Suppressor macrophage (primary cell): Measurements from ENCODE around the gene SYTL5.

Experiments used
- DNase-seq, 4 experiments: peaks; one replicate each; pipeline ENCODE4 v3.0.0-alpha.2; 2020 to 2022

Gene SYTL5

GRCh38 chrX:38028300-38028699, 21.9 kb downstream of the SYTL5 start:
- DNase-seq: no peak

- DNase-seq: no peak
Measured at GRCh38 chrX:38036466-38036865, 30.1 kb downstream of the SYTL5 start.

DNA sequence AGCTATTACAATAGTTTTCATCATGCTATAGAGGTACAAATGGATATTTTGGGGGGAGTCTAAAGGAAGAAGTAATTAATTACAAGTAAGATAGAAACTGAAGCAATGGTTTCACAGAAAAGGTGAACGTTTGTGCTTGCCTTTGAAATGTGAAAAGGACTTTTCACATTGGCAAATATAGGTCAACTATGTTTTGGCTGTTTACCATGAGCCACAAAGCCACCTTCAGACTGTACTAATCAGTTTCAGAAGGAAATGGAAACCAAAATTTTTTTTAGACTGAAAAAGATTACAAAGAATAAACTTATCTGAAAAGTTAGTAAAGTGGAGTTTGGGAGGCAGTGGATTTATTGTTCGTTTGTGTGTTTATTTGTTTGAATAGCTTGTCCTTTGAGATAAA, 32.1 kb downstream of the SYTL5 start:
- DNase-seq: no peak

- DNase-seq: no peak
Measured at GRCh38 chrX:38041237-38041636, 34.9 kb downstream of the SYTL5 start.

- no peak for DNase-seq
Measured at GRCh38 chrX:38044701-38045100, 38.3 kb downstream of the SYTL5 start.

GRCh38 chrX:38045538-38046096, 39.3 kb downstream of the SYTL5 start:
- DNase-seq: no peak

- no peak for DNase-seq
Measured at GRCh38 chrX:38048886-38049285, 42.5 kb downstream of the SYTL5 start.

- DNase-seq: no peak
Measured at GRCh38 chrX:38050806-38051205, 44.5 kb downstream of the SYTL5 start.

DNA sequence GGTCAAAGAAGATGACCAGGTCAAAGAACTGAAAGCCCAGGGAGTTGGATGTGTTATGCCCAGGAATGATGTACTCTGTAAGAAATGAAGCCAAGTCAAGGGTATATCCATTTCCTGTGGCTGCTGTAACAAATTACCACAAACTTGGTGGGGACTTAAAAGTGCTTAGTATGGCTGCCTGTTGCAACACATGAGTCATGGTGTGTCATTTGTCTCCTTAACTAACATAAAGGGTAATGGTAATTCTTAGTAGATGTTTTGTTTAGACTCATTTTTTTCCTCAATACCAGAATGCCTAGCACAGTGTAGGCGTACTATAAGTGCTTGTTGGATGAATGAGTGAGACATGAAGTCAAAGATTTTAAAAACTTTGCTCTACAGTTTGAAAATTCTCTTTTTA, 45.7 kb downstream of the SYTL5 start:
- DNase-seq: peak; percentile 13 to 39 (median 32)

GRCh38 chrX:38055170-38055847, 49.0 kb downstream of the SYTL5 start:
- DNase-seq: no peak

DNA sequence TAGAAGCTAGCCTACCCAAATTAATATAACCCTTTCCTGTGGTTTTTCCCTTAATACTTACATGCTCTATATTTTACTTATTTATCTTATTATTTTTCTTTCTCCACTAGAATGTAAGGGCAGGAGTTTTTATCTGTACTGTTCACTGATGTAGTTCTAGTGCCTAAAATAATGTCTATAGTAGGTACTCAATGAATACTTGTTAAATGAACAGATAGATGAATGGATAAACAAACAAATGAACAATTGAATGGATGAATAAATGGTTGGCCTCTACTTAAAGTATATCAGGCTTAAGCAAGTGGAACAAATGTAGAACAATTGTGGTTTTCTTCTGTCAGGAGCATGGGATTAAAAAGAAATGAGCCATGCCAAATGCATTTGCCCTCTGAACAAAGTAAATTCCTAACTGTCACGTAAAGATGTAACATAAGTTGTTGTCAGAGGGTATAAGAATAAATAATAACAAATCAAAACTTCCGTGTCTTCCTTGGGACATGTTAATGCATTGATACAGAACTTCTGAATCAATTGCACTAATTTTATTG, 54.1 kb downstream of the SYTL5 start:
- no peak for DNase-seq

DNA sequence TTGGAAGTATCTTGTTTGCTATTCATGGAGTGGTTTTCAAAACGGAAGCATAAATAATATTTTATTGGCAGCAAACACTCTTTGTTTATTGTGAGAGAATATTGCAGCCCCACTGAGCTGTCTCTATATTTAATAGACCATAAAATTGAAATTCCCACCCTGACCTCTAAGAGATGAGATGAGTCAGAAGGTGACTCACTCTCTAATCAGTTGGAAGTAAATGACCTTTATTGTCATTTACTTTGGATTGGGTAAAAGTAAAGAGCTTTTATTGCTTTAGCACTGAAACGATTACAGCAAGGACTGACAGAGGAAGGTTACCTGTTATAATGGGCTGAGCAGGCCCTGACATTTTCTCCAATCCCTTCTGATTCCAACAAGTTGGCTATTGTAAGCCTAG, 55.0 kb downstream of the SYTL5 start:
- no peak for DNase-seq

DNA sequence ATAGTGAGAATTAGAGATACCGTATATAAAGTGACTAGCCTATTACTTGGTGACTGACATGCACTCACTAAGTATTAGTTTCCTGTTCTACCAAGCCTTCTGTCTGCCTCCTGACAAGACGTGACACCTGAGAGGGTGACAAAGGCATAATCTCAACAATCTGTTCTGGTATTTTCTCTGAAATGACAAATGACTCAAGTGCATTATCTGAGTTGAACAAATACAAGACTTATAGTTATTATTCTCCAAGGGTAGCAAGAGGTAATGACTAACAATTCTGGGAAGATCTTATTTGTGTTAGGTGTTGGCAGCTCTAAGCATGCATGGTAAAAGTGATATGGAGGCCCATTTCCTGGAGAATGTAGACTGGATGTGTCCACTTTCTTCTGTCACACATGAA, 60.6 kb downstream of the SYTL5 start:
- no peak for DNase-seq

- DNase-seq: no peak
Measured at GRCh38 chrX:38069273-38069672, 62.9 kb downstream of the SYTL5 start.

GRCh38 chrX:38069991-38070390, 63.6 kb downstream of the SYTL5 start:
- DNase-seq: no peak

GRCh38 chrX:38079463-38079862, 73.1 kb downstream of the SYTL5 start:
- no peak for DNase-seq

- no peak for DNase-seq
Measured at GRCh38 chrX:38080808-38081207, 74.5 kb downstream of the SYTL5 start.

GRCh38 chrX:38081909-38082308, 75.6 kb downstream of the SYTL5 start:
- DNase-seq: no peak

GRCh38 chrX:38082309-38082708, 76.0 kb downstream of the SYTL5 start:
- DNase-seq: no peak

DNA sequence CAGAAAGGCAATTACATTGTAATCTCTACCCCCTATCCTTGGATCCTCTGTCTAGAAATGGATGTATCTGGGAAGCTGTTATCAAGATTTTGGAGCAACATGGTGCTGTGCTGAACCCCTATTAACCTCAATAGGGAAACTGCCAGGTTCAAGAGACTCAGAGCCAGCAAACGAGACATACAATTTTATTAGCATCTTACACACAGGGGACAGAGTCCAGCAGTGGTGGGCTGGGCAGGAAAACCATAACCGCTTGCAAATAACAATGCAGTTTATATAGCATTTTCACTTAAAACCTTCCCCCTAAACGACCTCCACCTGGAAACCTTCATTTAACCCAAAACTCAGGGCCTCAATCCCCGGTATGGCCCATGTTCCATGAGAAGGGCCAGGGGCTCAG, 79.5 kb downstream of the SYTL5 start:
- no peak for DNase-seq

DNA sequence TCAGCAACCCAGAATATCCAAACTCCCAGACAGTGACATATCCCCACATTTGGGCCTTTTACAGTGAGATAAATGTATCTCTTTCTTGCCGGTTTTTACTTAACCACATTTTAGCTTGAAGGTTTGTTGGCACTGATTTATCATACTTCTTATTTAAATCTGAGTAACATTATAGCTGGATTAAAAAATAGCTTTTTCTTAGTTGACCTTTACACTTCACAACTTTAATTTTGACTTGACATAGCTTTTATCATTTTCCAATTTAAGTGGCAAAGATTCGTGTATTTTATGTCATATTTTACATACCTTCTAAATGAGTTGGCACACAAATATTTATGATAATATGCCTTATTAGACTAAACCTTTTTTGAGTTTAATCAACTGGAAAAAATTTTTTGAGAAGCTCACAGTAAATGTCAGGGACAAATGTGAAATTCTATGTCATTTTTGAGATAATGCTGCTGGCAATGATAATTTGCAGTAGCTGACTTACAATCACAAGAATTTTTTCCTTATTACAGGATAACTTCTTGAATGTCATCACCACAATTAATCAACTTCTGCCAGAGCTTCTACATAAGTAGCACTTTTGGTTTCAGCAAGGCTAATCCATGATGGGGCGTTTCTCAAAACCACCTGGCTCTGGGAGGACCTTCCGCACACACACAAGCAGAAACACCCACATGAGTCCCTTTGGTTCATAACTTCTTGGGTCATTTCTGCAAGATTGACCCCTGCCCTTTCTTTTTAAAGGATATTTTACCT, 80.3 kb downstream of the SYTL5 start:
- DNase-seq: no peak

- DNase-seq: no peak
Measured at GRCh38 chrX:38087594-38087993, 81.2 kb downstream of the SYTL5 start.

GRCh38 chrX:38089173-38089982, 83.0 kb downstream of the SYTL5 start:
- no peak for DNase-seq
